GM23338 (cell line): ENCODE measurements around the gene DOCK4. TPM values are rescaled to one million over a fixed set of nuclear protein-coding genes. Genes with fewer than 3 reads are reported as not detected.

Source experiments
- ATAC-seq: fragments of 200-7000 bp; cut with Tn5 transposase; 3 replicates; pipeline ENCODE4 v1.9.1; 2020
- DNase-seq: peaks from one replicate; pipeline ENCODE4 v3.0.0-alpha.2; 2015; ENCODE audit warnings: low spot score
- H2AFZ ChIP-seq: fragments of 200-600 bp; sonication (generic); 2 replicates; pipeline ENCODE4 v1.8.0; 2016; ENCODE audit warnings: antibody characterized with exemption, mild to moderate bottlenecking, moderate library complexity
- H3F3A ChIP-seq: fragments of 200-600 bp; sonication (generic); replicated peaks from 2 replicates; pipeline ENCODE4 v1.8.0; 2017; ENCODE audit warnings: antibody characterized with exemption, mixed run types, low read depth
- H3K27ac ChIP-seq: fragments of 200-600 bp; sonication (generic); 2 replicates; pipeline ENCODE4 v1.6.1; 2016; ENCODE audit warnings: low read depth
- H3K27me3 ChIP-seq: fragments of 200-600 bp; sonication (generic); 2 replicates; pipeline ENCODE4 v1.8.0; 2016; ENCODE audit warnings: mild to moderate bottlenecking, mixed run types, moderate library complexity; ENCODE audit not compliant: insufficient read depth
- H3K36me3 ChIP-seq: fragments of 200-600 bp; sonication (generic); 2 replicates; pipeline ENCODE4 v1.8.0; 2016; ENCODE audit warnings: mild to moderate bottlenecking; ENCODE audit not compliant: insufficient read depth
- H3K4me1 ChIP-seq: fragments of 200-600 bp; sonication (generic); 2 replicates; pipeline ENCODE4 v1.8.0; 2016; ENCODE audit warnings: mild to moderate bottlenecking, moderate library complexity; ENCODE audit not compliant: insufficient read depth
- H3K4me2 ChIP-seq: fragments of 200-600 bp; sonication (generic); 2 replicates; pipeline ENCODE4 v1.7.1; 2017; ENCODE audit warnings: mixed run types
- H3K4me3 ChIP-seq: fragments of 200-600 bp; sonication (generic); 2 replicates; pipeline ENCODE4 v1.6.1; 2016; ENCODE audit warnings: mixed run types
- H3K79me2 ChIP-seq: fragments of 200-600 bp; sonication (generic); replicated peaks from 2 replicates; pipeline ENCODE4 v1.8.0; 2017; ENCODE audit warnings: mild to moderate bottlenecking; ENCODE audit not compliant: insufficient read depth
- H3K9me2 ChIP-seq: fragments of 200-600 bp; sonication (generic); 2 replicates; pipeline ENCODE4 v1.8.0; 2017; ENCODE audit not compliant: insufficient read depth
- H4K20me1 ChIP-seq: fragments of 200-600 bp; sonication (generic); replicated peaks from 2 replicates; pipeline ENCODE4 v1.8.0; 2017; ENCODE audit warnings: mild to moderate bottlenecking; ENCODE audit not compliant: insufficient read depth
- H3K27ac Mint-ChIP-seq: 2 replicates; pipeline ENCODE4 v1.8.0; 2020; ENCODE audit warnings: inconsistent platforms, mild to moderate bottlenecking, moderate library complexity, mixed read lengths
- H3K27me3 Mint-ChIP-seq: 3 replicates; pipeline ENCODE4 v1.8.0; 2022; ENCODE audit warnings: low read depth, mild to moderate bottlenecking, moderate library complexity, mixed read lengths, inconsistent platforms; ENCODE audit not compliant: insufficient read depth, poor library complexity
- H3K36me3 Mint-ChIP-seq: 3 replicates; pipeline ENCODE4 v1.8.0; 2021; ENCODE audit warnings: low read depth, mild to moderate bottlenecking, inconsistent platforms, moderate library complexity, mixed read lengths
- H3K4me1 Mint-ChIP-seq: 3 replicates; pipeline ENCODE4 v1.8.0; 2020; ENCODE audit warnings: mild to moderate bottlenecking, inconsistent platforms, mixed read lengths
- H3K4me3 Mint-ChIP-seq: 3 replicates; pipeline ENCODE4 v1.8.0; 2021; ENCODE audit warnings: moderate library complexity, mild to moderate bottlenecking, inconsistent platforms, mixed read lengths
- H3K9me3 Mint-ChIP-seq: 3 replicates; pipeline ENCODE4 v1.8.0; 2020; ENCODE audit warnings: moderate library complexity, mild to moderate bottlenecking, inconsistent platforms, mixed read lengths
- CREB1 ChIP-seq: fragments of 250-450 bp; sonication (Bioruptor Pico); IDR thresholded peaks from 2 replicates; pipeline ENCODE4 v1.5.0; 2020; ENCODE audit warnings: low read depth, mild to moderate bottlenecking, moderate library complexity
- CTCF ChIP-seq, 2 experiments: fragments of 200-600 bp in 1 of 2; sonication (generic) in 1 of 2; conservative IDR thresholded peaks; 2 replicates each; pipeline versions ENCODE4 v1.5.1 to v1.6.1; 2016 to 2017; ENCODE audit warnings: antibody characterized with exemption in 2 of 2, low read depth in 2 of 2, mild to moderate bottlenecking in 2 of 2, moderate library complexity in 1 of 2
- EZH2 ChIP-seq: fragments of 200-600 bp; sonication (generic); IDR thresholded peaks from one replicate; pipeline ENCODE4 v1.8.0; 2017; ENCODE audit warnings: antibody characterized with exemption, mild to moderate bottlenecking, low read depth; ENCODE audit not compliant: unreplicated experiment
- EZH2phosphoT487 ChIP-seq: fragments of 200-600 bp; sonication (generic); IDR thresholded peaks from one replicate; pipeline ENCODE4 v1.8.1; 2018; ENCODE audit warnings: antibody characterized with exemption; ENCODE audit not compliant: unreplicated experiment
- JUNB ChIP-seq: IDR thresholded peaks from one replicate; pipeline ENCODE4 v1.6.1; 2016; ENCODE audit warnings: antibody characterized with exemption; ENCODE audit not compliant: unreplicated experiment
- NANOG ChIP-seq: IDR thresholded peaks from 2 replicates; pipeline ENCODE4 v1.6.1; 2016; ENCODE audit warnings: antibody characterized with exemption, borderline replicate concordance
- POLR2AphosphoS5 ChIP-seq: IDR thresholded peaks from 2 replicates; pipeline ENCODE4 v1.6.1; 2016; ENCODE audit warnings: antibody characterized with exemption, low read depth
- STAT1 ChIP-seq: IDR thresholded peaks from one replicate; pipeline ENCODE4 v1.6.1; 2016; ENCODE audit warnings: antibody characterized with exemption; ENCODE audit not compliant: unreplicated experiment
- ZNF114 ChIP-seq: fragments of 250-450 bp; sonication (Bioruptor Pico); IDR thresholded peaks from 2 replicates; pipeline ENCODE4 v1.5.0; 2020; ENCODE audit warnings: mild to moderate bottlenecking, moderate library complexity
- ZNF331 ChIP-seq: fragments of 250-450 bp; sonication (Bioruptor Pico); IDR thresholded peaks from 2 replicates; pipeline ENCODE4 v1.5.0; 2020; ENCODE audit warnings: low read depth, mild to moderate bottlenecking, moderate library complexity
- ZNF462 ChIP-seq: fragments of 250-450 bp; sonication (Bioruptor Pico); IDR thresholded peaks from 2 replicates; pipeline ENCODE4 v1.5.0; 2020; ENCODE audit warnings: mild to moderate bottlenecking, moderate library complexity
- polyA plus RNA-seq: library from polyadenylated mRNA; unstranded; fragments of >200 nt; fragmentation: Nextera tagmentation; extraction: Ambion mirVana; gene quantifications from 2 replicates; pipeline ENCODE4 v1.2.1, GENCODE V29; 2016
- total RNA-seq: library from RNA; depleted of rRNA; stranded (reverse); fragments of >200 nt; shearing (Covaris generic); gene quantifications from 2 replicates; pipeline ENCODE4 v1.2.3, GENCODE V29; 2014
- TF ChIP-seq, protein P1 (sequence below): IDR thresholded peaks from one replicate; pipeline ENCODE4 v1.6.1; 2018; ENCODE audit warnings: antibody characterized with exemption; ENCODE audit not compliant: unreplicated experiment
- TF ChIP-seq, protein P2 (sequence below): IDR thresholded peaks from 2 replicates; pipeline ENCODE4 v1.6.1; 2016; ENCODE audit warnings: antibody characterized with exemption

Gene DOCK4
- total and polyA plus RNA-seq, 2 experiments from 2014 or later = 6.3 to 33.8 TPM

DNA sequence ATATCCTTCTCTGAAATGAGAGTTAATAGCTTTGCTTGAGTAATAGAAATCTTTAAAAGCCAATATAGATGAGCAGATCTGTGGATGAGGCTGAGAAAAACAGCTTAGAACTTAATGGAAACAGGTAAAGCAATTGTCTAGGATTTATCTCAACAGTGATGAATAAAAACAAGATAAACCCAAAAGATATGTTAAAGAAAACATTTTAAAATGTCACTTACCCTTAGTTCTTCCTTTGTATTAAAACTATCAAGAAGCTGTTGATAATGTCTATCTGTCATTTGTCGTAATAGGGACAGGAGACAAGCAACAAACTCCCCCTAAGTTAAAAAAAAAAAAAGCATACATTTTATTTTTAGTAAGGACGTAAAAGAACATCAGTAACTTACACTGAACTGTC lies 371.8 kb downstream of the DOCK4 start:
- Histone ChIP-seq H3K36me3 (no peaks in the 10 kb centered on the region), H2AFZ (no peak overlapping the region), H3K79me2 (no peaks in the 10 kb centered on the region), H4K20me1 (no peaks in the 10 kb centered on the region), H3K4me1 (no peaks in the 10 kb centered on the region), H3K27me3 (no peaks in the 10 kb centered on the region), H3K9me2 (no peaks in the 10 kb centered on the region), H3K4me3 (no peak overlapping the region), H3K4me2 (no peak overlapping the region), H3K27ac (no peak overlapping the region), H3F3A (no peaks in the 10 kb centered on the region)
- TF ChIP-seq ZNF462 (no peak), JUNB (no peak), STAT1 (no peak), ZNF331 (no peak), POLR2AphosphoS5 (no peak), CTCF (conservative IDR thresholded peaks at IDR 0.05; ENCODE audit: low read depth in 2 of 2) (no peak), EZH2 (no peak), NANOG (no peak), ZNF114 (CRISPR knock-in tag) (no peak), EZH2phosphoT487 (no peak), CREB1 (CRISPR knock-in tag) (no peak)
- TF ChIP-seq, protein P1, sequence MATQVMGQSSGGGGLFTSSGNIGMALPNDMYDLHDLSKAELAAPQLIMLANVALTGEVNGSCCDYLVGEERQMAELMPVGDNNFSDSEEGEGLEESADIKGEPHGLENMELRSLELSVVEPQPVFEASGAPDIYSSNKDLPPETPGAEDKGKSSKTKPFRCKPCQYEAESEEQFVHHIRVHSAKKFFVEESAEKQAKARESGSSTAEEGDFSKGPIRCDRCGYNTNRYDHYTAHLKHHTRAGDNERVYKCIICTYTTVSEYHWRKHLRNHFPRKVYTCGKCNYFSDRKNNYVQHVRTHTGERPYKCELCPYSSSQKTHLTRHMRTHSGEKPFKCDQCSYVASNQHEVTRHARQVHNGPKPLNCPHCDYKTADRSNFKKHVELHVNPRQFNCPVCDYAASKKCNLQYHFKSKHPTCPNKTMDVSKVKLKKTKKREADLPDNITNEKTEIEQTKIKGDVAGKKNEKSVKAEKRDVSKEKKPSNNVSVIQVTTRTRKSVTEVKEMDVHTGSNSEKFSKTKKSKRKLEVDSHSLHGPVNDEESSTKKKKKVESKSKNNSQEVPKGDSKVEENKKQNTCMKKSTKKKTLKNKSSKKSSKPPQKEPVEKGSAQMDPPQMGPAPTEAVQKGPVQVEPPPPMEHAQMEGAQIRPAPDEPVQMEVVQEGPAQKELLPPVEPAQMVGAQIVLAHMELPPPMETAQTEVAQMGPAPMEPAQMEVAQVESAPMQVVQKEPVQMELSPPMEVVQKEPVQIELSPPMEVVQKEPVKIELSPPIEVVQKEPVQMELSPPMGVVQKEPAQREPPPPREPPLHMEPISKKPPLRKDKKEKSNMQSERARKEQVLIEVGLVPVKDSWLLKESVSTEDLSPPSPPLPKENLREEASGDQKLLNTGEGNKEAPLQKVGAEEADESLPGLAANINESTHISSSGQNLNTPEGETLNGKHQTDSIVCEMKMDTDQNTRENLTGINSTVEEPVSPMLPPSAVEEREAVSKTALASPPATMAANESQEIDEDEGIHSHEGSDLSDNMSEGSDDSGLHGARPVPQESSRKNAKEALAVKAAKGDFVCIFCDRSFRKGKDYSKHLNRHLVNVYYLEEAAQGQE = no peak
- TF ChIP-seq, protein P2, sequence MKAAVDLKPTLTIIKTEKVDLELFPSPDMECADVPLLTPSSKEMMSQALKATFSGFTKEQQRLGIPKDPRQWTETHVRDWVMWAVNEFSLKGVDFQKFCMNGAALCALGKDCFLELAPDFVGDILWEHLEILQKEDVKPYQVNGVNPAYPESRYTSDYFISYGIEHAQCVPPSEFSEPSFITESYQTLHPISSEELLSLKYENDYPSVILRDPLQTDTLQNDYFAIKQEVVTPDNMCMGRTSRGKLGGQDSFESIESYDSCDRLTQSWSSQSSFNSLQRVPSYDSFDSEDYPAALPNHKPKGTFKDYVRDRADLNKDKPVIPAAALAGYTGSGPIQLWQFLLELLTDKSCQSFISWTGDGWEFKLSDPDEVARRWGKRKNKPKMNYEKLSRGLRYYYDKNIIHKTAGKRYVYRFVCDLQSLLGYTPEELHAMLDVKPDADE = no peak
- Mint-ChIP-seq H3K4me1 (peaks cover 3% of the 10 kb centered on the region), H3K27me3 (no peaks in the 10 kb centered on the region), H3K9me3 (peaks cover 10% of the 10 kb centered on the region; the same call in 2 of the 3 replicates), H3K4me3 (no peak overlapping the region), H3K36me3 (peaks cover 10% of the 10 kb centered on the region), H3K27ac (peak overlapping the region; percentile 66)
- ATAC-seq (no peak), DNase-seq (no peak)
